ENCODE results near the gene THOC2.
"Not testable (repeated sequence)": the region's sequence is repeated elsewhere in the genome, so short reads cannot be mapped to it uniquely, and the experiment has no call there.

THOC2 gene

GRCh38 chrX:123663720-123664119, 69.1 kb downstream of the THOC2 start:
- not testable (repeated sequence) for DNase-seq

GRCh38 chrX:123656507-123656906, 76.3 kb downstream of the THOC2 start:
- DNase-seq: not testable (repeated sequence)

- DNase-seq: not testable (repeated sequence)
Observed at GRCh38 chrX:123648811-123649181, 84.1 kb downstream of the THOC2 start.

GRCh38 chrX:123648028-123648810, 84.6 kb downstream of the THOC2 start:
- DNase-seq: no peak

GRCh38 chrX:123647244-123647643, 85.6 kb downstream of the THOC2 start:
- no peak for DNase-seq

GRCh38 chrX:123629502-123629901, 103.3 kb downstream of the THOC2 start:
- DNase-seq: no peak

- DNase-seq: no peak
Observed at GRCh38 chrX:123626962-123627361, 105.9 kb downstream of the THOC2 start.

- DNase-seq: no peak
Observed at GRCh38 chrX:123625952-123626351, 106.9 kb downstream of the THOC2 start.

- no peak for DNase-seq
Observed at GRCh38 chrX:123625477-123625876, 107.4 kb downstream of the THOC2 start.

GRCh38 chrX:123617007-123617406, 115.8 kb downstream of the THOC2 start:
- no peak for DNase-seq

- no peak for DNase-seq
Observed at GRCh38 chrX:123610915-123611314, 121.9 kb downstream of the THOC2 start.

GRCh38 chrX:123607806-123608205, 125.0 kb downstream of the THOC2 start:
- DNase-seq: no peak

GRCh38 chrX:123607270-123607669, 125.6 kb downstream of the THOC2 start:
- DNase-seq: no peak

GRCh38 chrX:123603491-123603890, 129.4 kb downstream of the THOC2 start:
- DNase-seq: no peak

GRCh38 chrX:123601437-123601836, 131.4 kb downstream of the THOC2 start:
- no peak for DNase-seq

- no peak for DNase-seq
Observed at GRCh38 chrX:123600181-123600580, 132.7 kb downstream of the THOC2 start.

- no peak for DNase-seq
Observed at GRCh38 chrX:123590842-123591486, 141.9 kb downstream of the THOC2 start.

- DNase-seq: no peak
Observed at GRCh38 chrX:123588723-123589122, 144.1 kb downstream of the THOC2 start.

GRCh38 chrX:123581586-123581985, 151.3 kb downstream of the THOC2 start:
- DNase-seq: no peak

- no peak for DNase-seq
Observed at GRCh38 chrX:123580792-123581191, 152.1 kb downstream of the THOC2 start.

GRCh38 chrX:123574027-123574426, 158.8 kb downstream of the THOC2 start:
- not testable (repeated sequence) for DNase-seq

- DNase-seq: no peak
Observed at GRCh38 chrX:123570011-123570590, 162.8 kb downstream of the THOC2 start.

- no peak for DNase-seq
Observed at GRCh38 chrX:123563167-123563566, 169.7 kb downstream of the THOC2 start.

Data from SW 1271 (cell line).